Common myeloid progenitor, CD34-positive (primary cell): Measurements from ENCODE around the gene ZNF423.

ENCODE experiments used
- CTCF ChIA-PET: fragments of 350-600 bp; sonication (Branson Sonifier 250); formaldehyde crosslinking; loops from one replicate; lab custom pipeline; 2021; ENCODE audit warnings: antibody characterized with exemption; lab: Charles Lee
- POLR2A ChIA-PET: fragments of 350-600 bp; sonication (Branson Sonifier 250); formaldehyde crosslinking; loops from one replicate; lab custom pipeline; 2021; ENCODE audit warnings: antibody characterized with exemption; lab: Charles Lee
- DNase-seq, 3 donors: peaks; one replicate each; pipeline versions ENCODE4 v3.0.0 to v3.0.0-alpha.2; 2013
- H3K27ac ChIP-seq, 2 experiments: 1 replicate in 1 of 2; 2 replicates in 1 of 2; pipeline ENCODE4 v1.7.0; 2013; ENCODE audit warnings: inconsistent platforms in 2 of 2, low read length in 2 of 2, mild to moderate bottlenecking in 2 of 2, low read depth in 1 of 2, moderate library complexity in 1 of 2; ENCODE audit not compliant: severe bottlenecking in 2 of 2, insufficient read depth in 1 of 2, poor library complexity in 1 of 2
- H3K27me3 ChIP-seq, 5 experiments: replicated peaks in 2 of 5; 1 replicate in 3 of 5; 2 replicates in 2 of 5; pipeline versions ENCODE4 v1.6.1 to v1.7.0; 2013; ENCODE audit warnings: low read length in 4 of 5, mild to moderate bottlenecking in 2 of 5, moderate library complexity in 2 of 5, inconsistent platforms in 1 of 5; ENCODE audit not compliant: insufficient read depth in 5 of 5, control insufficient read depth in 4 of 5
- H3K36me3 ChIP-seq, 4 experiments: 1 replicate in 2 of 4; 2 replicates in 2 of 4; pipeline versions ENCODE4 v1.6.1 to v1.7.0; 2013; ENCODE audit warnings: low read length in 3 of 4, control low read depth in 1 of 4, mild to moderate bottlenecking in 1 of 4; ENCODE audit not compliant: control insufficient read depth in 4 of 4, insufficient read depth in 4 of 4
- H3K4me1 ChIP-seq, 4 experiments: 1 replicate in 3 of 4; 2 replicates in 1 of 4; pipeline versions ENCODE4 v1.6.1 to v1.7.1; 2013; ENCODE audit warnings: low read length in 3 of 4, mild to moderate bottlenecking in 3 of 4, control low read depth in 1 of 4, inconsistent platforms in 1 of 4, moderate library complexity in 1 of 4; ENCODE audit not compliant: control insufficient read depth in 4 of 4, insufficient read depth in 4 of 4; ENCODE audit errors: control extremely low read depth in 1 of 4
- H3K4me3 ChIP-seq, 7 experiments: 1 replicate in 4 of 7; 2 replicates in 3 of 7; pipeline versions ENCODE4 v1.5.1 to v1.7.0; 2013; ENCODE audit warnings: mild to moderate bottlenecking in 7 of 7, low read length in 6 of 7, moderate library complexity in 6 of 7, inconsistent platforms in 2 of 7, low read depth in 2 of 7, control low read depth in 1 of 7; ENCODE audit not compliant: insufficient read depth in 4 of 7, control insufficient read depth in 1 of 7; ENCODE audit errors: extremely low read depth in 1 of 7
- H3K9me3 ChIP-seq, 5 experiments: 1 replicate in 4 of 5; 2 replicates in 1 of 5; pipeline versions ENCODE4 v1.6.1 to v1.7.1; 2013; ENCODE audit warnings: low read length in 4 of 5, mild to moderate bottlenecking in 2 of 5, inconsistent platforms in 1 of 5, low read depth in 1 of 5, moderate library complexity in 1 of 5; ENCODE audit not compliant: control insufficient read depth in 4 of 5, insufficient read depth in 2 of 5; ENCODE audit errors: control extremely low read depth in 1 of 5
- WGBS: methylation state at CpG from one replicate; pipeline ENCODE4 v1.1.5; 2013; ENCODE audit not compliant: insufficient coverage; 5-methylcytosine and 5-hydroxymethylcytosine counted together

Gene ZNF423

DNA sequence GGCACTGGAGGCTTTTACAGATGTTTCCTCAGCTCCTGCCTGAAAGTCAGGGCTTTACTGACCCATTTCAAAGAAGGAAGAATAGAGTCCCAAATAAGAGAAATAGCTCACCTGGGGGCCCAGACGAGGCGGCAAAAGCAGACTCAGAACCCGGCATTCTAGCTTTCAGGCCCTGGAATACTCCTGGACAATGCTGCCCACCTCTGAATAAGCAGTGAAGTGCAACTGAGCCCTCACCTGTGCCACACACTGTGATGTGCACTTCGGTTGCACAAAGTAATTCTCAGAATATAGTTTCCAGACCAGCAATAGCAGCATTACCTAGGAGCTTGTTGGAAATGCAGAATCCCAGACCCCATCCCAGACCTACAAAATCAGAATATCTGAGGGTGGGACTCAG, 54.6 kb downstream of the ZNF423 start:
- no peaks in the 10 kb centered on the region for H3K4me1 ChIP-seq
- DNase-seq: no peak
- no peak overlapping the region for H3K27ac ChIP-seq
- CTCF ChIA-PET: no interaction called here
- POLR2A ChIA-PET: no interaction called here
- WGBS: 86% methylated on average over 3 of the region's 4 CpGs
- no peaks in the 10 kb centered on the region for H3K27me3 ChIP-seq
- no peaks in the 10 kb centered on the region for H3K36me3 ChIP-seq
- no peak overlapping the region for H3K4me3 ChIP-seq
- no peaks in the 10 kb centered on the region for H3K9me3 ChIP-seq

DNA sequence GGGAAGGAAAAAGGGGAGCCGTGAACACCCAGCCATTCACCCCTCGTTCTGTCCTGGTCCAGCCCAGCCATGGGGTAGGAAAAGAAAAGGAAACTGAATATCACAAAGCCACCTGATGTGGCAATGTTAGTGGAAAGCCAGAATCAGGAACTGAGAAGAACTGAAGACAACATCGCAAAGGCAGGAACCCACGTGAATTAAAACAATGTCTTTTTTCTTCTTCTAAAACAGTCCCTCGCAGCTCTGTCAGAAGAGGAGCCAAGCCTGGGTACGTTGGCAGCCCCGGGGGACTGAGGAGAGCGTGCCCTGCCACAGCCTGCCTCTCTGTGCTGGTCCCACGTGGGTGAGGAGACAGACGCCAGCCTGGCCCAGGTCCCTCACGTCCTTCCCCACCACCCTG, 55.0 kb downstream of the ZNF423 start:
- Histone ChIP-seq H3K4me1 (no peaks in the 10 kb centered on the region), H3K27me3 (no peaks in the 10 kb centered on the region), H3K9me3 (no peaks in the 10 kb centered on the region), H3K4me3 (no peak overlapping the region), H3K36me3 (no peaks in the 10 kb centered on the region), H3K27ac (no peak overlapping the region)
- DNase-seq: no peak
- POLR2A ChIA-PET: no interaction called here
- WGBS: 83% methylated on average over 11 of the region's 11 CpGs
- CTCF ChIA-PET: no interaction called here

DNA sequence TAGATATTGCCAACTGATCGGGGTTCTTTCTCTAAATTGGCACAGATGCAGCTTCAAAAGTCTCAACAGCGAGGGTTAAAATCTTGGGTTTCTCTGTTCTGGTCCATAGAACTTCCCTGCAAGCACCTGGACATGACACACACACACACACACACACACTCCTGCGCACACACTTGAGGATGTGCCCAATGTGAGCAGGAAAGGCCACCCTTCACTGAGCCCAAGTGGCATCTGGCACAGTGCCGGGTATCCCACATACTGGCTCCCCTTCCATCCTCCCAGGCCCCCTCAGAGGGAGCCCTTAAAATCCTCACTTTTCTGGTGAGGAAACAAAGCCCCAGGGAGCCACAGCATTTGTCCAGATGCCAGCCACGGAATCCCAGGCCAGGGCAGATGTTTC, 55.5 kb downstream of the ZNF423 start:
- 88% methylated on average over 4 of the region's 5 CpGs for WGBS
- CTCF ChIA-PET: interaction anchor here (0.6 kb wide), 1 partner anchor 538 kb away, joined by 3 read pairs; no protein-coding TSS in a partner anchor
- H3K4me3 ChIP-seq: no peak overlapping the region

DNA sequence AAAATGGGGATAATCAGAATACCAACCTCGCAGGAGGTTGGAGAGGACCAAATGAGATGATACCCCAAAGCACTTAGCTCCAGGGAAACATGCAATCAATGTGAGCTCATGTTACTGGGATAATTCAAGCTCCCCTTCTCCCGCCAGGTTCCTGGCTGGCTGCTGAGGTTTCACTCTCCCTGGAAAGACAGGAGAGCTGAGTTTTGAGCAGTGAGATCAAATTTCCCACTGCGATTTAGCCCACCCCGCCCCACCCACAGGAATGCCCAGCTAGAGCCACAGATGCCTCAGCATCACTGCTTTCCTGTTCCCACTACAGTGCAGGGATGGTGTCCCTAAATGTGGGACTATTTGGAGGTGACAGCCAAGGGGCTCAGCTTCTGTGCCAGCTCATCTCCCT, 56.7 kb downstream of the ZNF423 start:
- no peaks in the 10 kb centered on the region for H3K36me3 ChIP-seq
- no peak overlapping the region for H3K4me3 ChIP-seq
- WGBS: 98% methylated on average over 4 of the region's 4 CpGs
- H3K4me1 ChIP-seq: no peaks in the 10 kb centered on the region
- H3K9me3 ChIP-seq: no peaks in the 10 kb centered on the region
- POLR2A ChIA-PET: no interaction called here
- DNase-seq: no peak
- CTCF ChIA-PET: no interaction called here
- no peaks in the 10 kb centered on the region for H3K27me3 ChIP-seq
- H3K27ac ChIP-seq: no peak overlapping the region

More for the DNA sequence above, 55.5 kb downstream of the ZNF423 start:
- no peak for DNase-seq
- H3K27ac ChIP-seq: no peak overlapping the region
- no peaks in the 10 kb centered on the region for H3K9me3 ChIP-seq
- POLR2A ChIA-PET: no interaction called here
- H3K27me3 ChIP-seq: no peaks in the 10 kb centered on the region
- H3K36me3 ChIP-seq: no peaks in the 10 kb centered on the region
- H3K4me1 ChIP-seq: no peaks in the 10 kb centered on the region

DNA sequence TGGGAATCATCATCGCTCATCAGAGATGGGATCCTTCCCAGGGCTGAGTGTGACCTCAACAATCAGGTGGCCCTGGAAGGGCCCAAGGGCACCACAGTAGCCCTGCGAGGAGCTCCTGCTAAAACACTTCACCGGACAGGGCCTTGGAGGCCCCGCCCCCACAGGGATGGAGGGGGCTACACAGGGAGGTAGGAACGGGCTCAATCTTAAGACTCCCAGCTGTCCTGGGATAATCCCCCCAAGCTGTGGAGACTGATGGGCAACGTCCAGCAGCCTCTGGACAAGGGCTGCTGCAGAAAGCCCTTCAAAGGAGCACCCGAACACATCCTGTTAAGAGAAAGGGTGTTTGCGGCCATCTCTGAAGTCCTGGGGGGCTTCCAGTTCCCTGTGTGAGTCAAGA, 60.4 kb downstream of the ZNF423 start:
- ChIA-PET CTCF (interaction anchor here (1.6 kb wide), 1 partner anchor 10 kb away, joined by 4 read pairs; no protein-coding TSS in a partner anchor), POLR2A (no interaction called here)
- no peak overlapping the region for H3K27ac ChIP-seq
- no peaks in the 10 kb centered on the region for H3K27me3 ChIP-seq
- H3K4me1 ChIP-seq: no peaks in the 10 kb centered on the region
- H3K4me3 ChIP-seq: no peak overlapping the region
- 98% methylated on average over 6 of the region's 8 CpGs for WGBS
- DNase-seq: no peak
- no peaks in the 10 kb centered on the region for H3K9me3 ChIP-seq
- no peaks in the 10 kb centered on the region for H3K36me3 ChIP-seq

DNA sequence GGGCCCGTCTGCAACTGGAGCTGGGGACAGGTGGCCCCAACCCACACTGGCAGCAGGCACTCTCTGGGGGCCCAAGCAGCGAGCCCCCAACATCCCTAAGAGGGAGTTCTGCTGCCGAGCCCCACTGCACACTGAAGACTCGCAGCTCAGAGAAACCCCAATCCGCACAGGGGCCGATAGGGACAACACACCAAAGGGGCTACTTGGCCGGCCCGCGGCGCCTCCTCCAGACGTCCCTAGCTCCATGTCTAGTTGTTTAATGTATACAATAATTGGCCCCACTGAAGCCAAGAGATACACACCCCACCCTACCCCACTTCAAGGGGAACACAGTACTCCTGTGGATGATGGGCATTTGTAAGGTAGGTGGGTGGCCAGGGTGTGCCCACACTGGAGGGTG, 62.7 kb downstream of the ZNF423 start:
- H3K4me1 ChIP-seq: no peaks in the 10 kb centered on the region
- 100% methylated on average over 7 of the region's 11 CpGs for WGBS
- no peaks in the 10 kb centered on the region for H3K27me3 ChIP-seq
- no peaks in the 10 kb centered on the region for H3K36me3 ChIP-seq
- no peak overlapping the region for H3K4me3 ChIP-seq
- H3K9me3 ChIP-seq: no peaks in the 10 kb centered on the region
- DNase-seq: no peak
- no peak overlapping the region for H3K27ac ChIP-seq
- ChIA-PET CTCF (no interaction called here), POLR2A (no interaction called here)

DNA sequence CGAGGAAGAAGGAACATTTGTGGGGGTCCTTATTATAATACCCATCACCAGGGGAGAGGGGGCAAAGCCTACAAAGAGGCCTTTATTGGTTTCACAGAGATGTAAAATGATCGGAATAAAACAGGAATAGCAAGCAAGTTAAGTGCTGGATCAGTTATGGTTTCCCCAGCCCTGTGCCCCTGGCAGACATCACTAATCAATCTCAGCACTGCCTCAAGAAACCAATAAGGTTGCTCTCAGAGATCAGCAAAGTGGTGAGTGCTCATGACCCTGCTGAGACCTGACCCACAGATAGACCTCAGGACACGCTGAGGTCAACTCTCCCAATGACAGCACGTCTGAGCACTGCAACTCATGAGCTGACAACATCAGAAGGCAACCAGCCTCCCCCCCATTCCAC, 66.3 kb downstream of the ZNF423 start:
- Histone ChIP-seq H3K27ac (no peak overlapping the region), H3K4me1 (no peaks in the 10 kb centered on the region), H3K27me3 (no peaks in the 10 kb centered on the region), H3K9me3 (no peaks in the 10 kb centered on the region), H3K36me3 (no peaks in the 10 kb centered on the region), H3K4me3 (no peak overlapping the region)
- WGBS: 96% methylated on average over 4 of the region's 4 CpGs
- ChIA-PET POLR2A (no interaction called here), CTCF (no interaction called here)
- DNase-seq: no peak
